Suprapubic skin (tissue), 4 donors: ENCODE data around the gene ZNF385A. TPM values are rescaled to one million over a fixed set of nuclear protein-coding genes. Genes with fewer than 3 reads are reported as not detected.

Experiments used
- DNase-seq, 2 donors: peaks; one replicate each; pipeline ENCODE4 v3.0.0-alpha.2; 2019; ENCODE audit warnings: low spot score in 2 of 2
- H3K27ac ChIP-seq: fragments of 200-600 bp; sonication (generic); one replicate; pipeline ENCODE4 v1.5.1; 2019
- H3K27me3 ChIP-seq: fragments of 200-600 bp; sonication (generic); one replicate; pipeline ENCODE4 v1.5.1; 2019
- H3K36me3 ChIP-seq: fragments of 200-600 bp; sonication (generic); one replicate; pipeline ENCODE4 v1.5.1; 2019
- H3K4me1 ChIP-seq: fragments of 200-600 bp; sonication (generic); one replicate; pipeline ENCODE4 v1.5.1; 2019
- H3K4me3 ChIP-seq: fragments of 200-600 bp; sonication (generic); one replicate; pipeline ENCODE4 v1.5.1; 2019; ENCODE audit warnings: mild to moderate bottlenecking
- H3K9me3 ChIP-seq: fragments of 200-600 bp; sonication (generic); one replicate; pipeline ENCODE4 v1.5.1; 2019
- EP300 ChIP-seq: sonication (generic); formaldehyde crosslinking; IDR thresholded peaks from one replicate; pipeline ENCODE4 v1.6.1; 2017; ENCODE audit warnings: antibody characterized with exemption
- POLR2A ChIP-seq, 2 donors: fragments of 450-650 bp; IDR thresholded peaks; one replicate each; pipeline ENCODE4 v1.6.1; 2017; ENCODE audit warnings: antibody characterized with exemption in 2 of 2, mild to moderate bottlenecking in 2 of 2, moderate library complexity in 2 of 2
- POLR2AphosphoS5 ChIP-seq, 3 donors: sonication (generic); formaldehyde crosslinking; IDR thresholded peaks; one replicate each; pipeline ENCODE4 v1.6.1; 2017; ENCODE audit warnings: antibody characterized with exemption in 3 of 3
- WGBS: methylation state at CpG from one replicate; pipeline ENCODE4 v1.1.5; 2018; 5-methylcytosine and 5-hydroxymethylcytosine counted together
- total RNA-seq, 4 donors: library from RNA; depleted of rRNA; stranded (reverse); fragments of >200 nt; gene quantifications; one replicate each; pipeline ENCODE4 v1.1.0, GENCODE V29; 2016
- TF ChIP-seq, protein P1 (sequence below), 2 donors: fragments of 200-600 bp in 1 of 2; fragments of 450-650 bp in 1 of 2; sonication (generic) in 1 of 2; IDR thresholded peaks; one replicate each; pipeline ENCODE4 v1.5.1; 2016 to 2019; ENCODE audit warnings: antibody characterized with exemption in 2 of 2, mild to moderate bottlenecking in 1 of 2, moderate library complexity in 1 of 2

Gene ZNF385A
- total RNA-seq, 4 donors from 2014 or later = 99.5 to 134 (median 113) TPM

GRCh38 chr12:54394281-54394719 is 9.8 kb upstream of the ZNF385A start:
- Histone ChIP-seq H3K4me3 (no peak overlapping the region), H3K4me1 (peaks cover 47% of the 10 kb centered on the region), H3K27me3 (no peaks in the 10 kb centered on the region), H3K27ac (no peak overlapping the region), H3K9me3 (no peaks in the 10 kb centered on the region), H3K36me3 (peaks cover 48% of the 10 kb centered on the region)
- 39% methylated on average over 4 of the region's 4 CpGs for WGBS
- TF ChIP-seq POLR2AphosphoS5 (IDR thresholded peaks at IDR 0.05) = no peak
- TF ChIP-seq EP300 = no peak
- TF ChIP-seq, protein P1, sequence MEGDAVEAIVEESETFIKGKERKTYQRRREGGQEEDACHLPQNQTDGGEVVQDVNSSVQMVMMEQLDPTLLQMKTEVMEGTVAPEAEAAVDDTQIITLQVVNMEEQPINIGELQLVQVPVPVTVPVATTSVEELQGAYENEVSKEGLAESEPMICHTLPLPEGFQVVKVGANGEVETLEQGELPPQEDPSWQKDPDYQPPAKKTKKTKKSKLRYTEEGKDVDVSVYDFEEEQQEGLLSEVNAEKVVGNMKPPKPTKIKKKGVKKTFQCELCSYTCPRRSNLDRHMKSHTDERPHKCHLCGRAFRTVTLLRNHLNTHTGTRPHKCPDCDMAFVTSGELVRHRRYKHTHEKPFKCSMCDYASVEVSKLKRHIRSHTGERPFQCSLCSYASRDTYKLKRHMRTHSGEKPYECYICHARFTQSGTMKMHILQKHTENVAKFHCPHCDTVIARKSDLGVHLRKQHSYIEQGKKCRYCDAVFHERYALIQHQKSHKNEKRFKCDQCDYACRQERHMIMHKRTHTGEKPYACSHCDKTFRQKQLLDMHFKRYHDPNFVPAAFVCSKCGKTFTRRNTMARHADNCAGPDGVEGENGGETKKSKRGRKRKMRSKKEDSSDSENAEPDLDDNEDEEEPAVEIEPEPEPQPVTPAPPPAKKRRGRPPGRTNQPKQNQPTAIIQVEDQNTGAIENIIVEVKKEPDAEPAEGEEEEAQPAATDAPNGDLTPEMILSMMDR (IDR thresholded peaks at IDR 0.05) = peak; percentile 43 to 63
- DNase-seq = no peak

- Histone ChIP-seq H3K4me3 (no peak overlapping the region), H3K4me1 (peaks cover 53% of the 10 kb centered on the region), H3K27me3 (no peaks in the 10 kb centered on the region), H3K9me3 (no peaks in the 10 kb centered on the region), H3K36me3 (peaks cover 43% of the 10 kb centered on the region), H3K27ac (peak overlapping the region; percentile 74)
- WGBS = 49% methylated on average over 3 of the region's 3 CpGs
- TF ChIP-seq POLR2AphosphoS5 (IDR thresholded peaks at IDR 0.05) (no peak), POLR2A (IDR thresholded peaks at IDR 0.05) (no peak), EP300 (no peak)
- TF ChIP-seq, protein P1 (IDR thresholded peaks at IDR 0.05) = no peak
- DNase-seq = no peak
These were observed 9.2 kb upstream of the ZNF385A start for GRCh38 chr12:54393743-54394142.

DNA sequence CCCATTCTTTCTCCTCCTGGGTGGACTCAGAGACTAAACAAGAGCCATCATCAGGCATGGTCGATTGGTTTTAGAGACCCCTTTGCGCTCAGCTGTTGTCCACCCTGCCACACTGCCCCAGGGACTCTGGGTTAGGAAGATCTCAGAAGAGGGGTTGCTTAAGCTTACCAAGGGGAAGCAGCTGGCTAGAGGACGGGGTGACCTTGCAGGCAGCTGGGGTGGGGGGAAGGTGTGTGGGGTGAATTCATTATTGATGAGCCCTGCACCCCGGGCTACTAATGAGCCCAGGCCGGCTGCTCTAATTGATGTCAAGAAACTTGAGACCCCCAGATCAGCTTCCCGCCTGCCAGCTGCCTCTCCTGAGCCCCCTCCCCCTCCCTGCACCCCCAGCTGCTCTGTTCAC is 8.7 kb upstream of the ZNF385A start:
- WGBS = 59% methylated on average over 6 of the region's 6 CpGs
- Histone ChIP-seq H3K27ac (peak overlapping the region; percentile 74), H3K4me1 (peaks cover 58% of the 10 kb centered on the region)

GRCh38 chr12:54392485-54393206 is 8.1 kb upstream of the ZNF385A start:
- DNase-seq = no peak
- H3K4me1 ChIP-seq = peaks cover 64% of the 10 kb centered on the region
- 65% methylated on average over 7 of the region's 8 CpGs for WGBS

More for the DNA sequence above, 8.7 kb upstream of the ZNF385A start:
- Histone ChIP-seq H3K36me3 (peaks cover 37% of the 10 kb centered on the region), H3K9me3 (no peaks in the 10 kb centered on the region), H3K4me3 (peak overlapping the region; percentile 66), H3K27me3 (no peaks in the 10 kb centered on the region)
- peak in 1 of 2 donors; percentile 64 for DNase-seq
- TF ChIP-seq POLR2A (IDR thresholded peaks at IDR 0.05) (no peak), POLR2AphosphoS5 (IDR thresholded peaks at IDR 0.05) (no peak), EP300 (no peak)
- TF ChIP-seq, protein P1 (IDR thresholded peaks at IDR 0.05) = no peak

More at GRCh38 chr12:54392485-54393206, 8.1 kb upstream of the ZNF385A start:
- no peak for TF ChIP-seq POLR2AphosphoS5 (IDR thresholded peaks at IDR 0.05)
- TF ChIP-seq, protein P1 (IDR thresholded peaks at IDR 0.05) = no peak
- TF ChIP-seq POLR2A (IDR thresholded peaks at IDR 0.05) = no peak
- TF ChIP-seq EP300 = no peak
- Histone ChIP-seq H3K9me3 (no peaks in the 10 kb centered on the region), H3K27me3 (no peaks in the 10 kb centered on the region), H3K36me3 (peaks cover 32% of the 10 kb centered on the region), H3K4me3 (peak overlapping the region; percentile 66), H3K27ac (peak overlapping the region; percentile 74)
